GF-D8 (cell line): ENCODE measurements around the gene SPATS2.
"Not testable (repeated sequence)": the region's sequence is repeated elsewhere in the genome, so short reads cannot be mapped to it uniquely, and the experiment has no call there.

Experiments
- DNase-seq: peaks from one replicate; lab custom pipeline; 2025; lab: John Stamatoyannopoulos, UW

The SPATS2 gene

GRCh38 chr12:49465132-49465531 lies 97.9 kb downstream of the SPATS2 start:
- DNase-seq: no peak

GRCh38 chr12:49470986-49471385 lies 103.7 kb downstream of the SPATS2 start:
- DNase-seq: no peak

DNA sequence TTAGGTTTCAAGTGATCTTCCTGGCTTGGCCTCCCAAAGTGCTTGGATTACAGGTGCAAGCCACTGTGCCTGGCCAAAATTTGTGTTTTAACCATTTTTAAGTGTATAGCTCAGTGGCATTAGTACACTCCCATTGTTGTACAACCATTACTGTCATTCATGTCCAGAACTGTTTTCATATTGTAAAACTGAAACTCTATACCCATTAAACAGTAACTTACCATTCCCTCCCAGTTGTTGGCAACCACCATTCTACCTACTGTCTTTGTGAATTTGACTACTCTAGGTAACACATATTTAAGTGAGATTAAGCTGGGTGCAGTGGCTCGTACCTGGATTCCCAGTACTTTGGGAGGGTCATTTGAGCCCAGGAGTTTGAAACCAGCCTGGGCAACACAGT lies 104.3 kb downstream of the SPATS2 start:
- no peak for DNase-seq

DNA sequence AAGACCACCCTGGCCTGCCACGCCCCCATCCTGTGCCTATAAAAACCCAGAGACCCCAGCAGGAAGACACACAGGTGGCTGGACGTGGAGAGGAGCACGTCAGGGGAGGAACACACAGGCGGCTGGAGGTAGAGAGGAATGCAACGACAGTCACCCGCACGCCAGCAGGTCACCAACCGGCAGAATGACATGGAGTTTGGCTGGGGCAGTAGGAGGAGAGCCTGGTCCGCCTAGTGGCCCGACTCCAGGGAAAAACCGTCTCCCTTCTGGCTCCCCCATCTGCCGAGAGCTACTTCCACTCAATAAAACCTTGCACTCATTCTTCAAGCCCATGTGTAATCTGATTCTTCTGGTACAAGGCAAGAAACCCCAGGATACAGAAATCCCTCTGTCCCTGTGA lies 108.8 kb downstream of the SPATS2 start:
- no peak for DNase-seq

DNA sequence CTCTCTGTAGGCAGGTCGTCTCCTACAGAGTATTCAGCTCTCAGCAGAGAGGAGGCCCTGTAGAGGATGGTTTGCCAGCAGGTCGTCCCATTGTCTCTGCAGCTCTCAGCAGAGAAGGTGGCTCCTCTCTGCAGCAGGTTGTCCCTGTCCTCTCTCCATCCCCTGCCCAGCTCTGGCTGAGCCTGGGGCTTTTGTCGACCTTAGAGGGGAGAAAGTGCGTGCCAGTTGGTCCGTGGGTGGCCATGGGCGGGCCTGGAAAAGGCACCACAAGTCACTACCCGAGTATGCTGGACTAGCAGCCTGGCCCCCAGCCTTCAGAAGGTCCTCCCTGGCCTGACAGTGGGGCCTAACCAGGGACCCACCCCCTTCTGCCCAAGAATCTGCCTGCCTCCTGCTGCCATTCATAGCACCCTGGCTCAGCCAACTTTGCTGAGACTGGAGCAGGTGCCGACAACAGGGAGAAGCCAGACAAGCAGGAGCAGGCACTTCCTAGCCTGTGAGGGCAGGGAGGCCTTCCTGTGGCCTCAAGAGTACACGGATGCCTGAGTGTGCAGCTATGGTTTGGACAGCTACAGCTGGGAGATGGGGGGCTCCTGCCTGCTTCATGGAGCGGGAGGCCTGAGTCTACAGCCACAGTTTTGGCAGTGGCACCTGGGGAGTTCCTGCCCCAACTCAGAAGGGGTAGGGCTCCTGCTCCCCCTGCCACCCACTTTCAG lies 111.8 kb downstream of the SPATS2 start:
- no peak for DNase-seq

DNA sequence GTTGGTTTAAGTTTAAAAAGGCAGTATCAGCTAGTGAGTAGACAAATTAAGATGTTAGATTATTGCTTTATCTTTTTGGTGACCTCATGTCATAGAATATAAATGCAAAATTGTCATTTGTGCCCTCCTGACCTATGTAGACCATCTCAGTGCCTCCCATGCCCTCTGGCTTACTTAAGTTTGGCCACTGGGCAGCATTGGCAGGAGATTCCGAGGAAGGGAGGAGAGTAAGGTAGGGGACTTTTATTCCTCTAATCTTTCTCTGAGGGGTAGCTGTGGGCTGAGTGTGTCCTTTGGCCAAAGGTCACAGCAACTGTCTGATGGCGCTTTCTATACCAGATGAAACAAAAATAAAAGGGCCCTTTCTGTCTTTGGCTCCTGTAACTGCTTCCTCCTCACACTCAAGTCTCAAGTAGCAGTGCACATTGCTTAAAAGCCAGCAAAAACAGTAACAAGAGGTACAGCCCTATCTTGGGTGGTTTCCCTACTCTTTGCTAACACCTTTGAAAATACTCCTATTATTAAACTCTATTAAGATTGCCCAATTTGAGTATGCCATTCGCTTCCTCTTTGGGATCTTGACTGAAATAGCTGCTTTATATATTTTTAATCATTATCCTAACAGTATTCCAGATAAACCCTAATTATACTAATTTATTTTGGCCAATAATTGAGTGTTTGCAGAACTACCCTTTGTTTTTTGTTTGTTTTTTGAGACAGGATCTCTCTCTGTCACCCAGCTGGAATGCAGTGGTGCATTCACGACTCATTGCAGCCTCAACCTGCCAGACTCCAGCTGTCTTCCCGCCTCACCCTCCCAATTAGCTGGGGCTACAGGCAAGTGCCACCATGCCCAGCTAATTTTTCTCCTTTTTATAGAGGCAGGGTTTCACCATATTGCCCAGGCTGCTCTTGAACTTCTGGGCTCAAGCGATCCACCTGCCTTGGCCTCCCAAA lies 115.1 kb downstream of the SPATS2 start:
- no peak for DNase-seq

- no peak for DNase-seq
Measured at GRCh38 chr12:49483619-49484018, 116.4 kb downstream of the SPATS2 start.

DNA sequence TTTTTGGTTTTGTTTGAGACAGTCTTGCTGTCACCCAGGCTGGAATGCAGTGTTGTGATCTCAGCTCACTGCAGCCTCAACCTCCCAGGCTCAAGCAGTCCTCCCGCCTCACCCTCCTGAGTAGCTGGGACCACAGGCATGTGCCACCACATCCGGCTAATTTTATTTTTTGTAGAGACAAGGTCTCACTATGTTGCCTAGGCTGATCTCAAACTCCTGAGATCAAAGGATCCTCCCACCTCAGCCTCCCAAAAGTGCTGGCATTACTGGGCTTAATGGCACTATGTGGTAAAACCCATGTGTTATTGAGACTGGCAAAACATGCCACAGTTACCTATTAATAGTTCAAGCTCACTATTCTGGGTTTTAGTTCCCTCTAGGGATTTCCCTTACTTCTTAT lies 120.3 kb downstream of the SPATS2 start:
- no peak for DNase-seq

GRCh38 chr12:49489154-49489553 lies 121.9 kb downstream of the SPATS2 start:
- DNase-seq: no peak

GRCh38 chr12:49489720-49490119 lies 122.5 kb downstream of the SPATS2 start:
- no peak for DNase-seq

- DNase-seq: no peak
Measured at GRCh38 chr12:49491823-49492222, 124.6 kb downstream of the SPATS2 start.

- no peak for DNase-seq
Measured at GRCh38 chr12:49493900-49494299, 126.6 kb downstream of the SPATS2 start.

DNA sequence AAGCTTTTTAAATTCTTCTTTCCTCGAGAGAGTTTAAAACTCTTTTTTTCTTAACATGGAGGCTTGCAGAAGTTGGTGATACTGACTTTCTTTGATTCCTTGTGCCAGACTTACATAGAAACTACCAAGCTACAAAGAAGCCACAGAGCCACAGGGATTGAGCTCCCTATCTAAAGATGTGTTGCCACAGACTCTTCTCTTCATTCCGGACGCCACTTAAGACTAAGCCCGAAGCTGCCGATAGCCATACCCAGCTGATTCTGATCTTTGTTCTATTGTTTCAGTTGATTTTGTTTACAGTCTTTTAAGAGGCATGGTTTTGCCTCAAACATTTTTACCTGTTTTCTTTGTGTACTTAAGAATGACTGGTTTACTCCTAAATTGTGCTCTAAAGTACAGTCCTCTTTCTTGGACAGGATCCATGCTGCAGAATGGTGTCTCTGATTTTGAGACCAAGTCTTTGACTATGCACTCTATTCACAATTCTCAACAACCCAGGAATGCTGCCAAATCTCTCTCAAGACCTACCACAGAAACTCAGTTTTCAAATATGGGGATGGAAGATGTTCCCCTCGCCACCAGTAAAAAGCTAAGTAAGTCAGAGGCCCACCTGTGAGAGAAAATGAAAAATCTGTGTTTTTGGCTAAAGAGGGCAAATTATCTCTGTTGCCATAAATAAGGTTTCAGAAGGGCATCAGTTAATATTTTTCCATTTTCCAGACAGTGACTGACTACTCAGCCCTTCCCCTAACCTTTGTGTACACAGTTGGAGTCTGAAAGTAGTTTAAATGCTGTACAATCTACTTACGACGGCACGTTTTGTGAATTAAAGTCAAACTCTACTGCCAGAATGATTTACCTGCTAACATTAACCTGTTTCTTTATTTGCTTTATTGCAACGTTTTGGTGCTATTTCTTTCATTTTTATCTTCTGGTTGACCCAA lies 129.4 kb downstream of the SPATS2 start:
- no peak for DNase-seq

DNA sequence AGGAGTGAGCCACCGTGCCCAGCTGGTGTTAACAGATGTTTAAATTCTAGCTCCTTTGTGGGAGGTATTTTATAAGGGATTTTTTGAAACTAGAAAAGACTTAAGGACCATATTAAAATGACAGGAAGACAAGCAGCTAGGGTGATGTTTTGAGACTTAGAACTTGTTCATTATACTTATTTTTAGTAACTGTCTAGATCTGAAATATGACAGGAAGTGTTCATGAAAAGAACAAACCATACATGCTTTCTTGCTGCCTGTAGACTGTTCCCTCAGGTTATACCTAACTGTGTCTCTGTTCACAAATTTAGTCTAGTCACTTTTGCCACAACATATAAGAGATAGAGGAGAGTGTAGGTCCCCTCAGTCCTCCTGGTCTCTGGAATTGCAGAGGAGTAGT lies 134.6 kb downstream of the SPATS2 start:
- no peak for DNase-seq

- DNase-seq: no peak
Measured at GRCh38 chr12:49502590-49502989, 135.3 kb downstream of the SPATS2 start.

DNA sequence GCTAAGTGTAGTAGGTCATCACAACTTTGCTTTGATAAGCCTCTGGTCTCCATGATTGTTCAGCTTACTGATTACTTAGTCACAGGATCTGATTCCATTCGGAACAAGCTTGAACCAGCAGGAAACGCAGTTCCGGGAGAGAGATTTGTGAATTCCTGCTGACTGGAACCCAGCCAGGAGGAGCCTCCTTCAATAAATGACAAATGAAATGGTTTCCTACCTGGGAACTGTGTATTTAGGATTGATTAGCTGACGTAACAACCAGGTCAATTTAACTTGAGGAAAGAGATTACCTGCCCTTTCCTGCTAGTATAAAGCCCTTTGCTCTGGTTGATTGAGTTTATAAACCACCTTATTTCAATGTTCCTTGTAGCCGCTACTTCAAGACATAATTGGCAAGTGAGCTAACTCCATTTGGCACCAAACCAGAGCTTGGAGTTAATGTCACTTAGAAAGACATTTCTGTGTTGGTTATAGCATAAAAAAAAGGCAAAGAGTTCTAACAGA lies 136.5 kb downstream of the SPATS2 start:
- no peak for DNase-seq

GRCh38 chr12:49505672-49506071 lies 138.4 kb downstream of the SPATS2 start:
- DNase-seq: no peak

- no peak for DNase-seq
Measured at GRCh38 chr12:49507139-49507538, 139.9 kb downstream of the SPATS2 start.

DNA sequence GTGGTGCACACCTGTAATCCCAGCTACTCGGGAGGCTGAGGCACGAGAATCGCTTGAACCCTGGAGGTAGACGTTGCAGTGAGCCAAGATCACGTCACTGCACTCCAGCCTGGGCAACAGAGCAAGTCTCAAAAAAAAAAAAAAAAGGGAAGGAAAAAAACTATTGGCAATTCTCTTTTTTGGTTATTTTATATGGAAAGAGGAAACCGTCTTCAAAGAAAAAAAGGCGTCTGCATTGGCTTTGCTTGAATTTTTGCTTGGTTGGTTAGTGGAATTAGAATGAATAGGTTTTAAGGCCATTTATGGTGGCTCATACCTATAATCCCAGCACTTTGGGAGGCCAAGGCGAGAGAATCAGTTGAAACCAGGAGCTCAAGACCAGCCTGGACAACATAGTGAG lies 142.4 kb downstream of the SPATS2 start:
- not testable (repeated sequence) for DNase-seq

- no peak for DNase-seq
Measured at GRCh38 chr12:49511410-49511809, 144.1 kb downstream of the SPATS2 start.

DNA sequence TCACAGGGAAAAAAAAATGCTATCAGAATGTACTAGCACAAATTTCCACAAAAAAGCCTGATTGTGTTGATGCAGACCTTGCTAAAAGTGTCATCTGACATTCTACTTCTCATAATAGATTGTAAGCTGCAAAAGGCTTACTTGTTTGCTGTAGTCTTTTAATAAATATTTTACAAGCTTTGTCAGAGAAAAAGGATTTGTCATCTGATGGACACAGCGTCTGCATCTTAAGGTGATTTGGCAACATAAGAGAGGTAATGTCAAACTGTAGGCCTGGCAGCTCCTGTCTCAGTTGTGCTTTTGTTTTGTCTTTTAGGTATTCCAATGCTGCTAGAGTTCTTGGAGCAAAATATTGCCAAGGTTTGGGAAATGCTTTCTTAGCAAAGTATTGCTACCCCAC lies 145.3 kb downstream of the SPATS2 start:
- DNase-seq: no peak

DNA sequence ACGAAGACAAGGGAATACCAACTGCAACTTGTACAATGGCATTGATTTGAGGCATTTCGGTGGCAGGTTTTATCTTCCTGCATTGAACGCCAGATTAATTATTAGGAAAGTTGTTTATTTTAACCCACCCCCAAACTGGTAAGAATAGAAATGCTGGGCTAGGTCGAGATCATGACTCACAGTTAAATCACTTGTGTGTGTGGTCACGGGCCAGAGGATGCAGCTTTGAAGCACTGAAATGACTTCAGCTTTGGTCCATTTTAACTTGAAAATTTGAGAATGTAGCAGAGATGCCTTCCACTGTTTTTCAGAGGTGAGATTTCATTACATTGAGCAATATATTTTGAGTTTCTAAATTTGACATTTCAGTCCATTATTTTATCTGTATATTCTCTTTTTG lies 148.0 kb downstream of the SPATS2 start:
- DNase-seq: no peak
